GM19455 (cell line): ENCODE results near the gene MRPL28.
"Not testable (repeated sequence)": the region's sequence is repeated elsewhere in the genome, so short reads cannot be mapped to it uniquely, and the experiment has no call there.

Experiments used
- ATAC-seq: cut with Tn5 transposase; IDR thresholded peaks from one replicate; pipeline ENCODE4 v1.9.1; 2021; ENCODE audit not compliant: unreplicated experiment

MRPL28 gene

GRCh38 chr16:373848-374615 lies 3.7 kb upstream of the MRPL28 start:
- no peak for ATAC-seq

DNA sequence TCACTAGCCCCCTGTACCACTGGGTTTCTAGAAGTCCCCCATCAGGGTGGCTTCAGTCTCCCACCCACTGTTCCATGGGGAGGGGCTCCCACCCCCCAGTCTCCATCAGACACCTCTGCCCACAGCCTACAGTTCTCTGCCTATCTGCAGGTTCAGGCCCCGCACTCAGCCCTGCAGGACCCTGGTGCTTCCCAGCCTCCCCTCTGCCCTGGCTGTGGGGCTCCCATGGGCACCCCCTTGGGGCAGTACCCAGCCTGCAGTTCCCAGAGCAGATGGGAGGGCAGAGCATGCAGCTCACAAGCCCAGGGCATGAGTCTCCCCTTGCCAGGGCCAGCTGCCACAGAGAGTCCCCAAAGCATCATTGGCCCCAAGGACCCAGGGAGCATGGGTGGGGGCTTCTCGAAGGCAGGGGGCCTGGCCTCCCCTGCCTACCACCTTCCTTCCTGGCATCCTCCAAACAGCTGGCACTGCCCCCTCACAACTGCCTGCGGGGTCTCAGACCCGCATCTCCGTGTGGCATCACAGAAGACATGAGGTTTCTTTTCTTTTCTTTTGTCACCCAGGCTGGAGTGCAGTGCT lies 2.8 kb upstream of the MRPL28 start:
- ATAC-seq, result no peak

DNA sequence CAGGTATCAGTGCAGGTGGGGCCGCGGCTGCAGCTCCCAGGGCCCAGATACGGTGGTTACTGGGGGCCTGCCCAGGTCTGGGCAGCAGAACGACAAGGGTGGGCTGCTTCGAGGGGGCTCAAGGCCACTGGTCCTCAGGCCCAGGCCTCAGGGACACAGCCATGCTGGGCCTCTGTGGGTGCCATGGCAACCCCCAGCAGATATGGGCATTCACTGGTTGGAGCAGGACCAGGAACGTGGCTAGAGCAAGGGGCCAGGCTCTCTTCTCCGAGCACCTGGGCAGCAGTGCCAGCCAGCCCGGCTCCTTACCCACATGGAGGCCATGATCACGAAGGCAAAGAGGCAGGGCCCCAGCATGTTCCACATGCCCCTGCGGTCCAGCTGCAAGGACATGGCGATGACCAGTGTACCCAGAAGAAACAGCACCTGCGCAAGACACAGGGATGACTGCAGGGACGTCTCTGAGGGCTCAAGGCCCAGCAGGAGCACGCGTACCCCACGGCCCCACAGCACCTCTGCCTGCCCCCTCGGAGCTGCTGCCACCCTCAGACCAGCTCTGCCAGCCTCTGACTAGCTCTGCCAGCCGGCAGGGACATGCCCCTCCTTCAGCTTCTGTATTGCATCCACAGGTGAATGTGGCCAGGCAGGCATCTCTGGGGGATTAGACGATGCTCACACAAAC lies 2.1 kb upstream of the MRPL28 start:
- ATAC-seq, result no peak

GRCh38 chr16:371515-372301 lies 1.4 kb upstream of the MRPL28 start:
- no peak for ATAC-seq

- no peak for ATAC-seq
Observed at GRCh38 chr16:370979-371514, 709 bp upstream of the MRPL28 start.

DNA sequence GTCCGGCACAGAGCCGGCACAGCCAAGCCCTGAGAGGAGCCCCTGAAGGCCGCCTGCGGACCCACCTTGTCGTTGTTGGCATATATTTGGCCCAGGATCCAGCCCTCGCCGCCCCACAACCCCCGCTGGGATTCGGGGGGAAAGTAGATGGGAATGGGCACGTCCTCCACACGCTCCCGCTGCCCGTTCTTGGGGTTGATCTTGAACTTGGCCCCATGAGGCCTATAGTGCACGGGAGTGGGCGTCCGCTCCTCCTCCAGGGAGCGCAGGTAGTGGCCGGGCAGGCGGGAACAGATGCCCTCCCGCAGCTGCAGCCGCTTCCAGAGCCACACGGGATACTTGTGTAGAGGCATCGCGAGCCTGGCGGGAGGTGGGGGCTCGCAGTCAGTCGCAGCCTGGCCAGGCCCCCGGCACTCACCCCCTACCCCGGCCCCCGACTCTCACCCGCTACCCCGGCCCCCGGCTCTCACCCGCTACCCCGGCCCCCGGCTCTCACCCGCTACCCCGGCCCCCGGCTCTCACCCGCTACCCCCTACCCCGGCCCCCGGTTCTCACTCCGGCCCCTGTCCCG lies 387 bp downstream of the MRPL28 start:
- no peak for ATAC-seq

DNA sequence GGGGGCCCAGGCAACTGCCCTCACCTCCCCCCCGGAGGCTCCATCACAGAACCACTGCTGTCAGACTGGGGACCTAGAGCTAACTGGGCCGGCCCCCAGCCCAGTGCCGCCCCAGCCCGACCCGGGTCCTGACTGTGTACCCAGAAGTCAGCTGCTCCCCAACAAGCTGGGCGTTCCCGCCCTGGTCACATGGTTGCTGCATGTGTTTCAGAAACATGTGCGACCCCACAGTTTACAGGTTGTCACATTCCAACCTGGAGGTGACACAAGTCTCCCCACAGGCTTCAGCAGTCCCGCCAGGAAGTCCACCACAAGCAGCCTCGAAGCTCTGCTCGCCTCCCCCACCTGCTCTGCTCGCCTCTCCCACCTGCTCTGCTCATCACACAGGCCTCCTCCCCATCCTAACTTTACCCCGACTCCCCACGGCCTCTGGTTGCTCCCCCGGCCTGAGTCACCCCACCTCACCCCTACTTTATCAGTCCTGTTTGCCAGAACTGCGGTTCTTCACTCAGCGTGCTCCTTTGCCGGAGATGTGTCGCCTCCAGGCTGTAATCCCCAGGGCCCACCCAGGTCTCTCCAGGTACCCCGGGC lies 968 bp downstream of the MRPL28 start:
- no peak for ATAC-seq

DNA sequence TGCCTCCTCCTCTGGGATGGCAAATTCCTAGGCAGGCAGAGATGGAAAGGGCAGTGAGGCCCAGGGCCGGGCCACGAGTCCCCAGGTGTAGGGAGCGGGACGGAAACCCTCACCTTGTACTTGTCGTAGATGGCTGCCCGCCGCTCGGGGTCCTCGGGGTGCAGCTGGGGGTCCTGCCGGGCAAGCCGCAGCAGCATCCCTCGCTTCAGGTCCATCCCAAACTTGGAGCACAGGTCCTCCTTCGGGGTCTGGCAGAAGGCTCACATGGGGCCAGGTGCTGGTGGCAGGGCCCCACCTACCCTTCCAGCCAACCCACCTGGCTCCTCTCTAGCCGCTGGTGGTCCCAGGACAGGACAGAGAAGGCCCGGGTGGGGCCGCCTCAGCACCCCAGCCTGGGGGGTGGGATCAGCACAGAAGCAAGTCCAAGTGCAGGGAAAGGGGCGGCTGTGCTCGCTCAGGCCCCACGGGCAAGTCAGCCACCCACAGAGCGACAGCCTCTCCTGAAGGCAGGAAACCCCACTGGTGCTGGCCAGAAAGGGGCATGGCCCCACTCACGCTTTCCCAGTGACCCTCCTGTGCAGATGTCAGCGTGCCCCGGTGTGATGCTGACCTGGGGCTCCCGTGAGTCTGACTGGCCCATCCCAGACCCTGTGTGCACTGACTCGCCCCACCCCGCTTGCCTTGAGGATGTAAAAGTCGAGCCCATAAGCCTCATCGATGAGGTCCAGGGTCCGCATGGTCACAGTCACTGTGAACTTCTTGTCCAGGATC lies 1.8 kb downstream of the MRPL28 start:
- no peak for ATAC-seq

- ATAC-seq, result no peak
Observed at GRCh38 chr16:367333-367903, 2.9 kb downstream of the MRPL28 start.

GRCh38 chr16:366476-366875 lies 3.9 kb downstream of the MRPL28 start:
- no peak for ATAC-seq

GRCh38 chr16:364595-365491 lies 5.5 kb downstream of the MRPL28 start:
- no peak for ATAC-seq

DNA sequence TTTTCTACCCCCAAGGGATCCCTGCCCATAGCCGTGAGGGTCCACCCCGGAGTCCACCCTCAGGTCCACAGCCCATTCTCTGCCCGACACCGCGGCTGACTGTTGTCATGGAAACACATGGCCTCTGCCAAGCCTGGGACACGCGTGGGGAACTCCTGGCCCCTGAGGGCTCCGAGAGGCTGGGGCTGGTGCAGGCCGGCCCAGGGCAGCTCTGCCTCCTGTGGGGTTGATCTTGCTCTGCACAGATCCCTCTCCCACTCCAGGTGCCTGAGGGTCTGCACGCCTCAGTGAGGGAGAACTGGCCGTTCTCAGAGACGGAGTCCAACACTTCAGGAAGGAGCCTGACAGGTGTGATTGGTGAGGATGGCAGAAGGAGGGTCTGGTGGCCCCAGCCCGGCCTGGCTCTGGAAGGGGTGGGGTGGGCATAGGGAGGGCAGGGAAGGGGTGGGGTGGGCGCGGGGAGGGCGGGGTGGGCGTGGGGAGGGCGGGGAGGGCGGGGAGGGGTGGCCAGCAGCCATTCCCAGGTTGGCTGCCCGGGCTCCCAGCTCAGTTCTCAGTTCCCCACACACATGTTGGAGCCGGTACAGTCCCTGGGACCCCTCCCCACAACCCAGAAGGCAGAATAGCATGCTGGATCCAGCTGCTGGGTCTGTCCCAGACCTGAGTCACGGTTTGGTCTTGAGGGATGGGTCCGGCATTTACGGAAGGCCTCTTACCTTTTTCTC lies 6.4 kb downstream of the MRPL28 start:
- no peak for ATAC-seq

DNA sequence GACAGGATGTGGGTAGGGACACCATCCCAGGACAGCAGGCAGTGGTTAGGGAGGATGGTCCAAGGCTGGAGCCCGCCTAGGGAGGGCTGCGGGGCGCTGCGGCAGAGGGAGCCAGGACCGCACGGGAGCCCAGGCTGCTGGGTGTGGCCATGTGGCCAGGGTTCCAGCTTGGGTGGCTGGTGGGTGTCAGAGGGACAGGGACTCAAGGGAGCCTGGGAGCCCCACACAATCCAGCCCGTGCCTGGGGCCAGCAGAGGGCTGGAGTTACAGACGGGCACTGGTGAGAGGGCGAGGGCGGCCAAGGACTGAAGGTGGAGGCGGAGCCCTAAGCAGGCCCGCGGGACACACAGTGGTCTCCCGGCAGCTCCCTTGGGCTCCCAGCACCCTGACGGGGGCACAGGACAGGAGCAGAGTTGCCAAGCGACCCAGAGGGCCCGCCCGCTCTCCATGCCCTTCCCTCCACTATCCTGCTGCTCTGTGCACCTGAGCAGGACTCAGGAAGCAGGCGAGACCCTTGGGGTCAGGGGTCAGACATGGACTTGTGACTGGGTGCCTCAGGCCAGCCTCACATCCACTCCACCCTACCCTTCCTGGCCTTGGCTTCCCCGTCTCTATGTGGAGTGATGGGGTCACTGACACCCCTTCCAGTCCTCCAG lies 7.1 kb downstream of the MRPL28 start:
- ATAC-seq, result no peak

DNA sequence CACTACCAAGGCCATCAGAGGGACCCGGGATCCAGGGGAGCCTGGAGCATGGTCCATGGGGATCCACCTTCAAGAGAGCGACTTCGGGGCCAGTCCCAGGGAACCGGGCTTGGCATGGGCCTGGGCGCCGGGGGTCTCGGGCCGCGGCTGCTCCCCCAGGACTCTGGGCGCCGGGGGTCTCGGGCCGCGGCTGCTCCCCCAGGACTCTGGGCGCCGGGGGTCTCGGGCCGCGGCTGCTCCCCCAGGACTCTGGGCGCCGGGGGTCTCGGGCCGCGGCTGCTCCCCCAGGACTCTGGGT lies 7.7 kb downstream of the MRPL28 start:
- ATAC-seq, result not testable (repeated sequence)

- no peak for ATAC-seq
Observed at GRCh38 chr16:361872-362701, 8.3 kb downstream of the MRPL28 start.

GRCh38 chr16:361341-361871 lies 8.9 kb downstream of the MRPL28 start:
- no peak for ATAC-seq
